ENCODE data around the gene TANC1.

TANC1 gene

DNA sequence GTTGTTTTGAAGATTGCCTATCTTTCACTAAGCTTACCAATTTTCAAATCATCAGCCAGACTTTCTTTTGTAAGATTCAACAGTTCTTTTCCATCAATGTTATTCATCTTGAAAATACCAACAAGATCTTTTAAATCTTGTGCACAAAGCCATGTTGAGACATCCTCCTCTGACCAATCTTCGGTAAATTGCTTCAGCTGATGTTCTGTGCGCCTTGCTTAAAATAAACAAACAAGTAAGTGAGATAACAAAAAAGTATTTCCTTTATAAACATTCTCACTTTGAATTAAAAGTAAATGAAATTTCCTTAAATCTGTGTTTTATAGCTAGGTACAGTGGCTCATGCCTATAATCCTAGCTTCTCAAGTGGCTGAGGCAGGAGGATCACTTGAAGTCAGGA is 287.7 kb downstream of the TANC1 start:
- in situ Hi-C loops (cut with HindIII; ENCODE audit: low pct_unique_long_range_greater_than_20kb, low sequenced_read_pairs) = no loop called here
- no peak for DNase-seq (ENCODE audit: low read depth in 1 of 2, low spot score in 1 of 2)

DNA sequence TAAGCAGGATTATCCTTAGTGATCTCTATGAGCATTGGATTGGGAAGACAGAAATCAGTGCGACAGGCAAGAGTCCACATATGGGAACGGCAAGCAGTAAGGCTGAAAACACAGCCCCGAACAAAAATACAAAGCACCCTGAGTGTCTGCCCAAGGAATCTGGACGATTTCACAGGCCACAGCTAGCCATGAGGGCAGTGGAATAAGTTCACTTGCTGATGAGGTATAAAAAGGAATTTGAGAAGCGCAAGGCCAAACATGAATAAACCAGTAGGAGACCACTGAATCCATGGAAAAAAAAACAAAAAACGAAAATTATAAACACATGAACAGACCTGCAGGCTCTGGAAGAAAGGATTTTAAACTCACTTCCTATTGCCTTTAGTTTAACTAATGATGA is 293.8 kb downstream of the TANC1 start:
- in situ Hi-C loops (cut with HindIII; ENCODE audit: low pct_unique_long_range_greater_than_20kb, low sequenced_read_pairs) = no loop called here
- TF ChIP-seq JUND (IDR thresholded peaks at IDR 0.05; ENCODE audit: low read depth) = no peak
- DNase-seq (ENCODE audit: low read depth in 1 of 2, low spot score in 1 of 2) = no peak

More for the DNA sequence above, 287.7 kb downstream of the TANC1 start:
- TF ChIP-seq JUND (IDR thresholded peaks at IDR 0.05; ENCODE audit: low read depth) = no peak

DNA sequence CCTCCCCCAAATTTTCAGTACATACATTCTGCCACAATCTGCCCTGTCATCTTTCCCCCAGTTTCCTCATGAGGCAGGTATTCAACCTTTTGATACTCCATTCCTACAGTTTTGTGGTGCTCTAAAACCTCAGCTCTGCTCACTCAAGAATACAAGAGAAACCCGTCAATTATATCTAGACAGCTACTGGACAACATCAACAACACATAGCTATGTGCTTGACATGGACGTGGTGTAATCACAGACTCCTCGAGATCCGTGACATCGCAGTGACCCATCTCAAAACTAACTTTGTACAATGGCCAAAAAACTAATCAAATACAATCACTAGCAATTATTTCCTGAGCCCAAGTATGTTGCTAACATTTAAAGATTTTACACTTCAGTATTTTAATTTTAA is 294.5 kb downstream of the TANC1 start:
- no peak for DNase-seq (ENCODE audit: low read depth in 1 of 2, low spot score in 1 of 2)
- TF ChIP-seq JUND (IDR thresholded peaks at IDR 0.05; ENCODE audit: low read depth) = no peak
- in situ Hi-C loops (cut with HindIII; ENCODE audit: low pct_unique_long_range_greater_than_20kb, low sequenced_read_pairs) = no loop called here

DNA sequence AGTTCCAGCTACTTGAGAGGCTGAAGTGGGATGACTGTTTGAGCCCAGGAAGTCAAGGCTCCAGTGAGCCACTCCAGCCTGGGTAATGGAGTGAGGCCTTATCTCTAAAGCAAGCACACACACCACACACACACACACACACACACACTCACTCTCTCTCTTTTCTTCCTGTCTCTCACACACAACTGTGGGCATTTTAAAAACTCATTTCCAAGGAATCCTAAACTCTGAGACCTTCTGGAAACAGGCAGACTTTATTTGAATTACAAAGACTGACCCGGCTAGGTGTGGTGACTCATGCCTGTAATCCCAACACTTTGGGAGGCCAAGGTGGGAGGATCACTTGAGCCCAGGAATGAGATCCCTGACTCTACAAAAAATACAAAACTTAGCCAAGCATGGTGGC is 296.7 kb downstream of the TANC1 start:
- no peak for TF ChIP-seq JUND (IDR thresholded peaks at IDR 0.05; ENCODE audit: low read depth)
- in situ Hi-C loops (cut with HindIII; ENCODE audit: low pct_unique_long_range_greater_than_20kb, low sequenced_read_pairs) = no loop called here
- no peak for DNase-seq (ENCODE audit: low read depth in 1 of 2, low spot score in 1 of 2)

DNA sequence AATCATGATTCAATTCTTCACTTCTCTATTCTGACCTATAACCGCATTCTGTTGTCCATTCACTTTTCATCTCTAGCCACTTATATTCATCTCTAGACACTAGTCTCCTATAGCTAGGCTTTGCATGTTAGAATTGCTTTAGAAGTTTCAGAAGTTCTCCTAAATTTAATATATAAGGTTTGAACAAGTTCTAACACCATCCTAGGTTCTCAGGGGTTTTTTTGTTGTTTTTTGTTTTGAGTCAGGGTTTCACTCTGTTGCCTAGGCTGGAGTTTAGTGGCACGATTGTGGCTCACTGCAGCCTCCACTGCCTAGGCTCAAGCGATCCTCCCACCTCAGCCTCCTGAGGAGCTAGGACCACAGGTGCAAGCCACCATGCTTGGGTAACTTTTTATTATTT is 298.1 kb downstream of the TANC1 start:
- no peak for TF ChIP-seq JUND (IDR thresholded peaks at IDR 0.05; ENCODE audit: low read depth)
- in situ Hi-C loops (cut with HindIII; ENCODE audit: low pct_unique_long_range_greater_than_20kb, low sequenced_read_pairs) = no loop called here
- DNase-seq (ENCODE audit: low read depth in 1 of 2, low spot score in 1 of 2) = no peak

DNA sequence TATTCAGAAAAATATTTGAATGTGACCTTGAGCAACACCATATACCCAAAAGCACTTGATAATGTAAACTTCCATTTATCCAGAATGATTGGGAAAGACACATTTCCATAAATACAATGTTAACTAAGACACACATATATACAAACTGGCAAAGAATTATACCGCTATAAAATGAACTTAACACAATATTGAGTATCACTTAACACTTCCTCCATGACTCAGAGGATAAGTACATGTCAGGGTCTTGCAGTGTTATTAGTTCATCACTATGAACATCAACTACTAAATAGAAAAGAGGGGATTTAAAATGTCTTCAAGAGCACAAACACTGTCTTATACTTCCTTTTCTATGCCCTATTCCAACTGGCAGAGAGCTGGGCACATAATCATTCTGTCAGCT is 299.5 kb downstream of the TANC1 start:
- TF ChIP-seq JUND (IDR thresholded peaks at IDR 0.05; ENCODE audit: low read depth) = no peak
- in situ Hi-C loops (cut with HindIII; ENCODE audit: low pct_unique_long_range_greater_than_20kb, low sequenced_read_pairs) = no loop called here
- DNase-seq (ENCODE audit: low read depth in 1 of 2, low spot score in 1 of 2) = no peak

DNA sequence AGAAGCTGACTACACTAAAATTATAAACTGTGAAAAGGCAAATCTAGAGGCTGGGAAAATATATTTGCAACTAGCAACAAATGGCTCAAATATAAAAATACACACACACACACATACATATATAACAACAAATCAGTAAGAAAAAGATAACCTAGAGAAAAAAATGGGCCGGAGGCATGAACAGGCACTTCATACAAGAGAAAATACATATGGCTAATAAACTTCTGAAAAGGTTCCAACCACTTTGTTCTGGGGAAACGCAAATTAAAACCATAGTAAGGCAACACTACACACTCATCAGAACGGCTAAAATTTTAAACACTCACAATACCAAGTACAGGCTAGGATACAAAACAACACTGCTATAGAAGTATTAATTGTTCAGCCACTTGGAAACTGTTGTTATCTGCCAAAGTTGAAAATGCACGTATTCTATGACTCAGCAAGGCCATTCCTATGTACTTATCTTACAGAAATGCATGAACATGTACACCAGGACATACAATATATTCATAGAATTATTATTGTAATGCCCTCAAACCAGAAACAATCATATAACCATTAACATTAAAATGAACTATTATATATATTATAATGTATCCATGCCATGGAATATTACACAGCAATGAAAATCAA is 302.4 kb downstream of the TANC1 start:
- in situ Hi-C loops (cut with HindIII; ENCODE audit: low pct_unique_long_range_greater_than_20kb, low sequenced_read_pairs) = no loop called here
- no peak for DNase-seq (ENCODE audit: low read depth in 1 of 2, low spot score in 1 of 2)
- TF ChIP-seq JUND (IDR thresholded peaks at IDR 0.05; ENCODE audit: low read depth) = no peak

DNA sequence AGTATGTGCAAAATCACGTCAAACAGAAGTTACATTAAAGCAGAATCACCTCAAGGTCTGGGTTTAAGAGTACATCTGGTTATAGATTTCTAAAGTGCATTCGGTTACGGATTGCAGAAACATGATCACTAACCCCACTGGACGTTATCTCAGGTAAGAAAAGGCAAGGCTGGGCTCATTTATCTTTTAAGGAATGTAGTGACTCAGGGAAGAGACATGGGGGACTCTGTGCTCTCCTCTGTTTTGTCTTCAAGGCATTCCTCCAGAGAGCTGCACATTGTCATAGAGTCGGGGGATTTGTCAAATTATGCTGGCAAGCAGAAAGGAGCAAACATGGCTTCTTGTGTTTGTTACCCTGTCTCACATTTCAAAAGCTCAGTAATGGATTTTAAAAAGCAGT is 303.7 kb downstream of the TANC1 start:
- TF ChIP-seq JUND (IDR thresholded peaks at IDR 0.05; ENCODE audit: low read depth) = no peak
- in situ Hi-C loops (cut with HindIII; ENCODE audit: low pct_unique_long_range_greater_than_20kb, low sequenced_read_pairs) = no loop called here
- no peak for DNase-seq (ENCODE audit: low read depth in 1 of 2, low spot score in 1 of 2)

DNA sequence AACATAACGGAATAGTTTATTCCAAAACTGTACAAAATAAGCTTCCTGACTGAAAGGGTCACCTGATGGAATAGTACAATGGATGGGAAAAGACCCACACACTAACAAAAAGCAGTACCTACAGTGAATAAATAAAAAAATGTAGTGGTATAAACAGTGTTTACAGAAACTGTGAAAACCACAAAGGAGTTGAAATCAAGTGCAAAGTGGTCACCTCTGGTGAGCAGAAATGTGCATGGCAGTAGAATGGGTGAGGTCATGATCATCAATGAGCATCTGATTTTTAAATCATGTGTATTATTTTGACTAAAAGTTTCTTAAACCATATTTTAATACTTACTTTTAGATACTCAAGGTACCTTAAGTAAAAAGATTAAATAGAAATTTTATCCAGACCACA is 306.7 kb downstream of the TANC1 start:
- in situ Hi-C loops (cut with HindIII; ENCODE audit: low pct_unique_long_range_greater_than_20kb, low sequenced_read_pairs) = no loop called here

DNA sequence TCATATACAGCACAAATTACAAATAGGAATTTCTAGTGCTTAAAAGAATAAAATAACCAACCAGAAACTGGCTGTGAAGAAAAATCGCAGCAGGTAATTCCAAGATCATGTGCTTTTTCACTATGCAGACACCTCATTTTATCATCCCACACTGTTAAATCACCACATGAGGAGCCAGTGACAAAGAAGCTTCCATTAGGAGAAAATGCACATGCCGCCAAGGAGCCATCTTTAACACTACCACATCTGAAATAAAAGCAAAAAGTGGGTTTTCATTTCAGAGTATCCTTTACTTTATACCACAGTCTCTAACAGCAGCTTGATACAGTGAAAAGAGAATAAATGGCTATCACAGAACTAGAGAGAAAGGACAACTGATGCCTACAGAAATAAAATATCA is 311.3 kb downstream of the TANC1 start:
- no peak for DNase-seq (ENCODE audit: low read depth in 1 of 2, low spot score in 1 of 2)
- in situ Hi-C loops (cut with HindIII; ENCODE audit: low pct_unique_long_range_greater_than_20kb, low sequenced_read_pairs) = no loop called here
- no peak for TF ChIP-seq JUND (IDR thresholded peaks at IDR 0.05; ENCODE audit: low read depth)

More for the DNA sequence above, 306.7 kb downstream of the TANC1 start:
- TF ChIP-seq JUND (IDR thresholded peaks at IDR 0.05; ENCODE audit: low read depth) = no peak
- DNase-seq (ENCODE audit: low read depth in 1 of 2, low spot score in 1 of 2) = no peak

DNA sequence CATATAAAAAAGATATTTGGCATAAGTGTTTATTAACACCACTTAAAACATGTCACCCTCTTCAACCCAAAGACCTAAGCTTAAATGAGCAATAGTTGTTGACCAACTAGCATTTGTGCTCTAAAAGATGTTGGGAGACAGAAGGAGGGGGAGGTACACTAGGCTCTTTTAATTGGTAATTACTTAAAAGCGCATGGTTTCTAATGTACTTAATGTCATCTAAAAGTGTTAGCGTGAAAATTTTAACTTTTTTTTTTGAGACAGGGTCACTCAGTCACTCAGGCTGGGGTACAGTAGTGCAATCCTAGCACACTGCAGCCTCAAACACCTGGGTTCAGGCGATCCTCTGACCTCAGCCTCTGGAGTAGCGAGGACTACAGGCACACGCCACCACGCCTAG is 312.6 kb downstream of the TANC1 start:
- in situ Hi-C loops (cut with HindIII; ENCODE audit: low pct_unique_long_range_greater_than_20kb, low sequenced_read_pairs) = no loop called here
- DNase-seq (ENCODE audit: low read depth in 1 of 2, low spot score in 1 of 2) = no peak
- no peak for TF ChIP-seq JUND (IDR thresholded peaks at IDR 0.05; ENCODE audit: low read depth)

All from T47D (cell line).